ENCODE measurements around the gene VILL.
"Not testable (repeated sequence)": the region's sequence is repeated elsewhere in the genome, so short reads cannot be mapped to it uniquely, and the experiment has no call there.

DNA sequence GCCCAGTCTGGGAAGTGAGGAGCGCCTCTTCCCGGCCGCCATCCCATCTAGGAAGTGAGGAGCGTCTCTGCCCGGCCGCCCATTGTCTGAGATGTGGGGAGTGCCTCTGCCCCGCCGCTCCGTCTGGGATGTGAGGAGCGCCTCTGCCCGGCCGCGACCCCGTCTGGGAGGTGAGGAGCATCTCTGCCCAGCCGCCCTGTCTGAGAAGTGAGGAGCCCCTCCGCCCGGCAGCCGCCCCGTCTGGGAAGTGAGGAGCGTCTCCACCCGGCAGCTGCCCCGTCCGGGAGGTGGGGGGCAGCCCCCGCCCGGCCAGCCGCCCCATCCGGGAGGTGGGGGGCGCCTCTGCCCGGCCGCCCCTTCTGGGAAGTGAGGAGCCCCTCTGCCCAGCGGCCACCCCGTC, 62.7 kb downstream of the VILL start:
- TF ChIP-seq, protein P1, sequence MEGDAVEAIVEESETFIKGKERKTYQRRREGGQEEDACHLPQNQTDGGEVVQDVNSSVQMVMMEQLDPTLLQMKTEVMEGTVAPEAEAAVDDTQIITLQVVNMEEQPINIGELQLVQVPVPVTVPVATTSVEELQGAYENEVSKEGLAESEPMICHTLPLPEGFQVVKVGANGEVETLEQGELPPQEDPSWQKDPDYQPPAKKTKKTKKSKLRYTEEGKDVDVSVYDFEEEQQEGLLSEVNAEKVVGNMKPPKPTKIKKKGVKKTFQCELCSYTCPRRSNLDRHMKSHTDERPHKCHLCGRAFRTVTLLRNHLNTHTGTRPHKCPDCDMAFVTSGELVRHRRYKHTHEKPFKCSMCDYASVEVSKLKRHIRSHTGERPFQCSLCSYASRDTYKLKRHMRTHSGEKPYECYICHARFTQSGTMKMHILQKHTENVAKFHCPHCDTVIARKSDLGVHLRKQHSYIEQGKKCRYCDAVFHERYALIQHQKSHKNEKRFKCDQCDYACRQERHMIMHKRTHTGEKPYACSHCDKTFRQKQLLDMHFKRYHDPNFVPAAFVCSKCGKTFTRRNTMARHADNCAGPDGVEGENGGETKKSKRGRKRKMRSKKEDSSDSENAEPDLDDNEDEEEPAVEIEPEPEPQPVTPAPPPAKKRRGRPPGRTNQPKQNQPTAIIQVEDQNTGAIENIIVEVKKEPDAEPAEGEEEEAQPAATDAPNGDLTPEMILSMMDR (IDR thresholded peaks at IDR 0.05; ENCODE audit: extremely low read depth in 1 of 2, insufficient read depth in 1 of 2, low read depth in 1 of 2, low read length in 2 of 2) = not testable (repeated sequence)
- TF ChIP-seq FOS (IDR thresholded peaks at IDR 0.05; ENCODE audit: borderline replicate concordance, insufficient read depth, low read length) = not testable (repeated sequence)
